Cardiac muscle cell (in vitro differentiated cells and primary cell): ENCODE measurements around the gene RALGPS1. TPM values are rescaled to one million over a fixed set of nuclear protein-coding genes. Genes with fewer than 3 reads are reported as not detected.
A peak's percentile ranks its signal among the peaks of the same experiment; 100 is the strongest.

Source experiments
- DNase-seq, 2 donors: peaks; one replicate each; pipeline versions ENCODE4 v3.0.0 to v3.0.0-alpha.2; 2010 to 2017; ENCODE audit warnings: low read depth in 1 of 2, low spot score in 1 of 2
- H3K27ac ChIP-seq: fragments of 200-600 bp; sonication (generic); 2 replicates; pipeline ENCODE4 v1.5.1; 2016
- H3K27me3 ChIP-seq: fragments of 200-600 bp; sonication (generic); 2 replicates; pipeline ENCODE4 v1.6.0; 2016; ENCODE audit warnings: control low read depth
- H3K36me3 ChIP-seq: fragments of 200-600 bp; sonication (generic); 2 replicates; pipeline ENCODE4 v1.5.1; 2016; ENCODE audit warnings: control low read depth
- H3K4me1 ChIP-seq: fragments of 200-600 bp; sonication (generic); 2 replicates; pipeline ENCODE4 v1.8.1; 2017; ENCODE audit warnings: low read depth, mild to moderate bottlenecking, mixed run types
- H3K4me3 ChIP-seq: fragments of 200-600 bp; sonication (generic); 2 replicates; pipeline ENCODE4 v1.5.1; 2016; ENCODE audit warnings: mild to moderate bottlenecking
- H3K9me3 ChIP-seq: fragments of 200-600 bp; sonication (generic); 2 replicates; pipeline ENCODE4 v1.5.1; 2017; ENCODE audit warnings: low read depth, mild to moderate bottlenecking, control low read depth
- CTCF ChIP-seq: IDR thresholded peaks from 2 replicates; pipeline ENCODE4 v1.5.1; 2012; ENCODE audit warnings: low read depth, mild to moderate bottlenecking, low read length
- polyA plus RNA-seq: library from polyadenylated mRNA; unstranded; fragments of >200 nt; fragmentation: Nextera tagmentation; extraction: Ambion mirVana; gene quantifications from 2 replicates; pipeline ENCODE4 v1.2.1, GENCODE V29; 2016
- total RNA-seq: library from RNA; depleted of rRNA; stranded (reverse); fragments of >200 nt; gene quantifications from 2 replicates; pipeline ENCODE4 v1.2.3, GENCODE V29; 2016

The RALGPS1 gene
- total and polyA plus RNA-seq, 2 experiments from 2014 or later, result 14.1 to 16.1 TPM

DNA sequence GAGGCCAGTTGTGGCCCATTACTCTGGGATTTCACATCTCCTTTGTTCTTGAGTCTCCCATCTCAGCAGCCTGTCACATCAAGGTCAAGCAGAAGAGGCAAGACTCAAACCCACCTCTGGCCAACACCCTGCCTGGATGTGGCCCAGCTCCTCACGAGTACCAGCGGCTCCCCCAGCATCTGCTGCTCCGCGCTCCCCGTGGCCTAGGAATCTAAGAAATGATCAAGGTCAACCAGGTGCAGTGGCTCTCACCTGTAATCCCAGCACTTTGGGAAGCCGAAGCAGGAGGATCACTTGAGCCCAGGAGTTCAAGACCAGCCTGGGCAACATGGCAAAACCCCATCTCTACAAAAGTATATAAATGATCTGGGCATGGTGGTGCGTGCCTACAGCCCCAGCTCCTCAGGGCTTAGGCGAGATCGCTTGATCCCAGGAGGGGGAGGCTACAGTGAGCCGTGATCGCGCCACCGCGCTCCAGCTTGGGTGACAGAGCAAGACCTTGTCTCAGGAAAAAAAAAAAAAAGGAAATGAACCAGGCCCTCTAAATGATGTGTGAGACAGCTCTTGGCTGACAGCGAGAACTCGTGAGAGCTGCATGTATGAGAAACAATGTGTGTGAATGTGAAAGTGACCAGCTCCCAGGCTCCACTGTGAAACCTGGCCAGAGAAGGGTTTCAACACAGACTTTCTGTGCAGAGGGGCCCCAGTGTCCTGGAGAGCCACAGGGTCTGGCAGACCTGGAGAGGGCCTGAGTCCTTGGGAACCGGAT lies 269.4 kb downstream of the RALGPS1 start:
- H3K4me1 ChIP-seq, result peaks cover 5% of the 10 kb centered on the region
- H3K36me3 ChIP-seq, result no peaks in the 10 kb centered on the region
- DNase-seq, result peak in 1 of 2 donors; percentile 91
- TF ChIP-seq CTCF, result no peak
- no peak overlapping the region for H3K27ac ChIP-seq
- H3K9me3 ChIP-seq, result no peaks in the 10 kb centered on the region
- no peak overlapping the region for H3K4me3 ChIP-seq
- no peaks in the 10 kb centered on the region for H3K27me3 ChIP-seq

DNA sequence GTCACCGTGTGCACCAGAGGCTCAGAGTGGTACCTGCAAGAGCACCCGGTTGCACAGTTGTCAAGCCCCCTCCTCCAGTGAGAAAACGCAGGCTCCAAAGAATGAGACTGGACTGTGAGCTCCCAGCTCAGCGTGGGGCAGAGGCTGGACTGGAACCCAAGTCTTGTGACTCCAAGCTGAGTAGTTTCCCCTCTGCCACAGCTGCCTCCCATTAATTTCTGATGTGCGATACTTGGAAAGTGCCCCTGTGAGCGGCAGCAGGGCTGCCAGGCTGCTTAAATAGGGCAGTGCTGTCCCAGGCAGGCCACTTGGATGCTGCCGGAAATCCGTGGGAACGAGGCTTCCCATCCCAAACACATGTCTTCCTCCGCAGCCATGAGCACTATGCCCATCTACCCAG lies 270.1 kb downstream of the RALGPS1 start:
- TF ChIP-seq CTCF, result no peak
- no peak overlapping the region for H3K27ac ChIP-seq
- no peaks in the 10 kb centered on the region for H3K9me3 ChIP-seq
- no peak overlapping the region for H3K4me3 ChIP-seq
- peaks cover 5% of the 10 kb centered on the region for H3K4me1 ChIP-seq
- H3K36me3 ChIP-seq, result no peaks in the 10 kb centered on the region
- no peak for DNase-seq
- no peaks in the 10 kb centered on the region for H3K27me3 ChIP-seq

DNA sequence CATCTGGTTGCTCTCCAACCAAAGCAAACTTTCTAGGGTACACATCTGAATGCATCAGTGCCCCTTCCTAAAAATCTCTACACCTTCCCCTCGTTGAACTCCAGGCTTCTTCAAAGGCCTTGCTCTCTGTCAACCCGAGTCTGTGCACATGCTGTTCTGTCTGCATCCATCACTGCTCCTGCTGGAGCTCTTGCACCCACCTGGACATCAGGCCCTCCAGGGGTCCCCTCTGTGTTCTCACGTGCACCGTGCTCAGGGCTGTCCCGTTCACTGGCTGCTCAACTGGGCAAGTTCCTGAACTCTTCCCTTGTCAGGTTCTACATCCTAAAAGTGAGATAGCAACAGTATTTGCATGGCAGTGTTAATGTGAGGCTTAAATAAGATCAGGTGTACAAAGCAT lies 270.6 kb downstream of the RALGPS1 start:
- Histone ChIP-seq H3K9me3 (no peaks in the 10 kb centered on the region), H3K36me3 (no peaks in the 10 kb centered on the region), H3K4me1 (peaks cover 5% of the 10 kb centered on the region), H3K27ac (no peak overlapping the region), H3K4me3 (no peak overlapping the region), H3K27me3 (no peaks in the 10 kb centered on the region)
- no peak for TF ChIP-seq CTCF
- DNase-seq, result no peak

- Histone ChIP-seq H3K27me3 (no peaks in the 10 kb centered on the region), H3K27ac (no peak overlapping the region), H3K36me3 (no peaks in the 10 kb centered on the region), H3K9me3 (no peaks in the 10 kb centered on the region), H3K4me3 (no peak overlapping the region), H3K4me1 (peaks cover 5% of the 10 kb centered on the region)
- peak in 1 of 2 donors; percentile 98 for DNase-seq
- TF ChIP-seq CTCF, result no peak
Measured at GRCh38 chr9:127185931-127186781, 271.6 kb downstream of the RALGPS1 start.

- no peaks in the 10 kb centered on the region for H3K9me3 ChIP-seq
- H3K27ac ChIP-seq, result no peak overlapping the region
- no peak for TF ChIP-seq CTCF
- H3K4me1 ChIP-seq, result peaks cover 5% of the 10 kb centered on the region
- no peak for DNase-seq
- H3K4me3 ChIP-seq, result no peak overlapping the region
- H3K27me3 ChIP-seq, result no peaks in the 10 kb centered on the region
- H3K36me3 ChIP-seq, result no peaks in the 10 kb centered on the region
Measured at GRCh38 chr9:127186806-127187205, 272.2 kb downstream of the RALGPS1 start.
